HG02678 (cell line): ENCODE data around the gene TAX1BP1.
"Not testable (repeated sequence)": the region's sequence is repeated elsewhere in the genome, so short reads cannot be mapped to it uniquely, and the experiment has no call there.

Source experiments
- ATAC-seq: cut with Tn5 transposase; IDR thresholded peaks from one replicate; pipeline ENCODE4 v1.9.1; 2021; ENCODE audit warnings: mild to moderate bottlenecking, moderate library complexity; ENCODE audit not compliant: unreplicated experiment

Gene TAX1BP1

GRCh38 chr7:27737616-27738015 lies 2.3 kb upstream of the TAX1BP1 start:
- ATAC-seq: no peak

GRCh38 chr7:27739301-27739908 lies 557 bp upstream of the TAX1BP1 start:
- ATAC-seq: peak; percentile 29

GRCh38 chr7:27740449-27741086 lies 606 bp downstream of the TAX1BP1 start:
- ATAC-seq: peak; percentile 73

GRCh38 chr7:27742091-27742710 lies 2.2 kb downstream of the TAX1BP1 start:
- not testable (repeated sequence) for ATAC-seq

- no peak for ATAC-seq
Measured at GRCh38 chr7:27745064-27745583, 5.2 kb downstream of the TAX1BP1 start.

- ATAC-seq: no peak
Measured at GRCh38 chr7:27746486-27746885, 6.5 kb downstream of the TAX1BP1 start.

GRCh38 chr7:27746978-27747377 lies 7.0 kb downstream of the TAX1BP1 start:
- ATAC-seq: no peak

GRCh38 chr7:27747589-27748368 lies 7.8 kb downstream of the TAX1BP1 start:
- no peak for ATAC-seq

GRCh38 chr7:27750316-27750715 lies 10.4 kb downstream of the TAX1BP1 start:
- ATAC-seq: no peak

- no peak for ATAC-seq
Measured at GRCh38 chr7:27751888-27752660, 12.1 kb downstream of the TAX1BP1 start.

GRCh38 chr7:27753863-27754262 lies 13.9 kb downstream of the TAX1BP1 start:
- ATAC-seq: no peak

- no peak for ATAC-seq
Measured at GRCh38 chr7:27756298-27756697, 16.3 kb downstream of the TAX1BP1 start.

GRCh38 chr7:27759491-27759890 lies 19.5 kb downstream of the TAX1BP1 start:
- no peak for ATAC-seq

- no peak for ATAC-seq
Measured at GRCh38 chr7:27762062-27762461, 22.1 kb downstream of the TAX1BP1 start.

GRCh38 chr7:27763983-27764508 lies 24.1 kb downstream of the TAX1BP1 start:
- no peak for ATAC-seq

- no peak for ATAC-seq
Measured at GRCh38 chr7:27765841-27766240, 25.9 kb downstream of the TAX1BP1 start.

- ATAC-seq: no peak
Measured at GRCh38 chr7:27767374-27767773, 27.4 kb downstream of the TAX1BP1 start.

GRCh38 chr7:27771111-27771510 lies 31.1 kb downstream of the TAX1BP1 start:
- ATAC-seq: no peak

GRCh38 chr7:27774717-27775328 lies 34.9 kb downstream of the TAX1BP1 start:
- ATAC-seq: no peak

- ATAC-seq: no peak
Measured at GRCh38 chr7:27775782-27776181, 35.8 kb downstream of the TAX1BP1 start.
